Breast epithelium (tissue), 3 donors: ENCODE results near the gene FLOT1.

ENCODE experiments used
- CTCF ChIP-seq, 3 donors: fragments of 450-650 bp; IDR thresholded peaks; one replicate each; pipeline ENCODE4 v1.5.1; 2016 to 2017; ENCODE audit warnings: antibody characterized with exemption in 3 of 3, mild to moderate bottlenecking in 3 of 3, moderate library complexity in 3 of 3
- POLR2AphosphoS5 ChIP-seq, 3 donors: sonication (generic); formaldehyde crosslinking; IDR thresholded peaks; one replicate each; pipeline ENCODE4 v1.6.1; 2017; ENCODE audit warnings: antibody characterized with exemption in 3 of 3

- TF ChIP-seq CTCF (IDR thresholded peaks at IDR 0.05) (no peak), POLR2AphosphoS5 (IDR thresholded peaks at IDR 0.05) (no peak)
These were observed 6.7 kb downstream of the FLOT1 start for GRCh38 chr6:30735668-30736314.
